ENCODE data around the gene PNMA8C.
A peak's percentile ranks its signal among the peaks of the same experiment; 100 is the strongest.
"Not testable (repeated sequence)": the region's sequence is repeated elsewhere in the genome, so short reads cannot be mapped to it uniquely, and the experiment has no call there.

PNMA8C gene

GRCh38 chr19:46447006-46447405 is 18.3 kb upstream of the PNMA8C start:
- DNase-seq = no peak

GRCh38 chr19:46446021-46446420 is 17.3 kb upstream of the PNMA8C start:
- no peak for DNase-seq

GRCh38 chr19:46442808-46443450 is 14.2 kb upstream of the PNMA8C start:
- DNase-seq = no peak

GRCh38 chr19:46441866-46442265 is 13.1 kb upstream of the PNMA8C start:
- no peak for DNase-seq

- DNase-seq = not testable (repeated sequence)
These were observed 7.0 kb upstream of the PNMA8C start for GRCh38 chr19:46435689-46436088.

GRCh38 chr19:46435009-46435408 is 6.3 kb upstream of the PNMA8C start:
- DNase-seq = no peak

GRCh38 chr19:46433470-46433869 is 4.7 kb upstream of the PNMA8C start:
- not testable (repeated sequence) for DNase-seq

GRCh38 chr19:46431824-46432223 is 3.1 kb upstream of the PNMA8C start:
- DNase-seq = peak; percentile 38

GRCh38 chr19:46429999-46430398 is 1.3 kb upstream of the PNMA8C start:
- DNase-seq = no peak

GRCh38 chr19:46427518-46428045 is 1.2 kb downstream of the PNMA8C start:
- DNase-seq = no peak

- peak; percentile 39 for DNase-seq
These were observed 2.1 kb downstream of the PNMA8C start for GRCh38 chr19:46426506-46427162.

- peak; percentile 44 for DNase-seq
These were observed 2.7 kb downstream of the PNMA8C start for GRCh38 chr19:46426035-46426505.

GRCh38 chr19:46423188-46423587 is 5.5 kb downstream of the PNMA8C start:
- DNase-seq = no peak

- no peak for DNase-seq
These were observed 6.4 kb downstream of the PNMA8C start for GRCh38 chr19:46422344-46422743.

GRCh38 chr19:46420056-46420455 is 8.7 kb downstream of the PNMA8C start:
- DNase-seq = no peak

- DNase-seq = peak; percentile 62
These were observed 12.7 kb downstream of the PNMA8C start for GRCh38 chr19:46415804-46416709.

GRCh38 chr19:46414899-46415298 is 13.8 kb downstream of the PNMA8C start:
- not testable (repeated sequence) for DNase-seq

- DNase-seq = no peak
These were observed 15.3 kb downstream of the PNMA8C start, which contains the start of gene CCDC8 for GRCh38 chr19:46413262-46414031. TSS of gene CCDC8 (minus strand) at chr19:46413564. CDS start at chr19:46412810, 754 bp downstream.

- no peak for DNase-seq
These were observed 16.0 kb downstream of the PNMA8C start for GRCh38 chr19:46412650-46413261.

- no peak for DNase-seq
These were observed 16.6 kb downstream of the PNMA8C start for GRCh38 chr19:46411925-46412649.
